Right atrium auricular region (tissue), 2 donors: ENCODE data around the gene TAX1BP1. TPM values are rescaled to one million over a fixed set of nuclear protein-coding genes. Genes with fewer than 3 reads are reported as not detected.

Experiments
- DNase-seq: peaks from one replicate; pipeline ENCODE4 v3.0.0-alpha.2; 2019; ENCODE audit warnings: low spot score
- H3K27ac ChIP-seq, 2 donors: fragments of 200-600 bp; sonication (generic); 1 replicate in 1 of 2; 2 replicates in 1 of 2; pipeline ENCODE4 v1.5.1; 2016 to 2019
- H3K27me3 ChIP-seq, 2 donors: fragments of 200-600 bp; sonication (generic); one replicate each; pipeline versions ENCODE4 v1.5.1 to v1.6.0; 2017 to 2019
- H3K36me3 ChIP-seq: fragments of 200-600 bp; sonication (generic); one replicate; pipeline ENCODE4 v1.5.1; 2016
- H3K4me1 ChIP-seq, 2 donors: fragments of 200-600 bp; sonication (generic); one replicate each; pipeline versions ENCODE4 v1.5.1 to v1.6.0; 2017 to 2019
- H3K4me3 ChIP-seq, 2 donors: fragments of 200-600 bp; sonication (generic); 1 replicate in 1 of 2; 2 replicates in 1 of 2; pipeline ENCODE4 v1.5.1; 2017 to 2019; ENCODE audit warnings: mild to moderate bottlenecking in 1 of 2, moderate library complexity in 1 of 2
- H3K9me3 ChIP-seq, 2 donors: fragments of 200-600 bp; sonication (generic); one replicate each; pipeline ENCODE4 v1.5.1; 2019
- total RNA-seq, 2 donors: library from RNA; depleted of rRNA; stranded (reverse); fragments of >200 nt; gene quantifications; one replicate each; pipeline ENCODE4 v1.1.0, GENCODE V29; 2016
- TF ChIP-seq, protein P1 (sequence below), 2 donors: fragments of 200-600 bp; sonication (generic); IDR thresholded peaks; one replicate each; pipeline ENCODE4 v1.5.1; 2019; ENCODE audit warnings: antibody characterized with exemption in 2 of 2

Gene TAX1BP1
- total RNA-seq: 100 to 1,000 TPM in 1 of 2 donors, 10 to 100 TPM in 1; 90.0 to 124 TPM

DNA sequence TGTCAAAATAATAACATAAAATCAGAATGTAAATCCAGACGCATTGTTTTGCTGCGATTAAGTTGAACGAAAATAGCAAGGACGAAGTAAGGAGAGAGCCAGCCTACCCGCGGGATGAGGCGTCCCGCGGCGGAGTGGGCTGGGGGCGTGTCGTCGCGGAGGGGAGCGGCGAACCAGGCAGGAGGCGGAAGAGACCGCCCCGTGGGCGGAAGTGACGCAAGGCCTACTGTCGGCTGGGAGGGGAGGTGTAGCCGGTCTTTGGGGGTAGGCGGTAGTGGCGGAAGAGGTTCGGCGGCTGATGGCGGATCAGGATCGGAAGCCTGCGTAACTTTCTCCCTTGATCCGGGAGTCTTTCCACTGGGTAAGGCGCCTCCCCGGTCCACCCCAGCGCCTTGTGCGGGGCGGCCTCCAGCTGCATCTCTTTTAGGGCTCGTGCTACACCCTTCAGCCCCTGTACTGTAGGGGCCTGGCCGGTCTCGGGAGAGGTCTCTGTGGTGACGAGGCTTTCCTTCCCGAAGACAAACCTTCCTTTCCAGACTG lies at the start of gene TAX1BP1:
Gene TAX1BP1 (plus strand): TSS at position 254 of the 540 bp plus-strand sequence. CDS start 8,363 bp downstream, outside the sequence.
- Histone ChIP-seq H3K4me1 (peaks cover 0 to 23% of the 10 kb centered on the region in 2 donors), H3K4me3 (peak within 1 kb of the TSS; percentile 91 to 98), H3K27me3 (no peaks in the 10 kb centered on the region), H3K36me3 (no peaks in the 10 kb centered on the region), H3K9me3 (no peaks in the 10 kb centered on the region), H3K27ac (peak within 1 kb of the TSS; percentile 96 to 100)
- TF ChIP-seq, protein P1, sequence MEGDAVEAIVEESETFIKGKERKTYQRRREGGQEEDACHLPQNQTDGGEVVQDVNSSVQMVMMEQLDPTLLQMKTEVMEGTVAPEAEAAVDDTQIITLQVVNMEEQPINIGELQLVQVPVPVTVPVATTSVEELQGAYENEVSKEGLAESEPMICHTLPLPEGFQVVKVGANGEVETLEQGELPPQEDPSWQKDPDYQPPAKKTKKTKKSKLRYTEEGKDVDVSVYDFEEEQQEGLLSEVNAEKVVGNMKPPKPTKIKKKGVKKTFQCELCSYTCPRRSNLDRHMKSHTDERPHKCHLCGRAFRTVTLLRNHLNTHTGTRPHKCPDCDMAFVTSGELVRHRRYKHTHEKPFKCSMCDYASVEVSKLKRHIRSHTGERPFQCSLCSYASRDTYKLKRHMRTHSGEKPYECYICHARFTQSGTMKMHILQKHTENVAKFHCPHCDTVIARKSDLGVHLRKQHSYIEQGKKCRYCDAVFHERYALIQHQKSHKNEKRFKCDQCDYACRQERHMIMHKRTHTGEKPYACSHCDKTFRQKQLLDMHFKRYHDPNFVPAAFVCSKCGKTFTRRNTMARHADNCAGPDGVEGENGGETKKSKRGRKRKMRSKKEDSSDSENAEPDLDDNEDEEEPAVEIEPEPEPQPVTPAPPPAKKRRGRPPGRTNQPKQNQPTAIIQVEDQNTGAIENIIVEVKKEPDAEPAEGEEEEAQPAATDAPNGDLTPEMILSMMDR (IDR thresholded peaks at IDR 0.05): no peak
- peak; percentile 92 for DNase-seq

DNA sequence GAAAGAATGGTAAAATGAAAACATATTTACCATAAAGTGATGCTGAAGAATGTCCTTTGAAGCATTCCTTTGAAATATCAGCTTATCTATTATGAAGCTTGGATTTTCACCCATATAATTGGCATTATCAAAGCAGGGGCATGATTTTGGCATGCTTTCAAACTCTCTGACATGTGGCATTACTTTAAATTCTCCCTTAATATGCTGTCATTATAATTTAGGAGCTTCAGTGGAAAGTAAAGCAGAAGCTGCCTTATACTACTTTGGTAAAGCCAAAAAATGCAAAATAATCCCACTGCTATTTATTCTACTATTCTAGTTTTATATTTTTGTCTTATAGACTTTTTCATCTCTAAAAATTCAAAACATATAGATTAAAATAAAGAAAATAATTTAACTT lies 49.3 kb upstream of the TAX1BP1 start:
- H3K9me3 ChIP-seq: no peaks in the 10 kb centered on the region
- no peaks in the 10 kb centered on the region for H3K36me3 ChIP-seq
- TF ChIP-seq, protein P1 (IDR thresholded peaks at IDR 0.05): no peak
- no peak for DNase-seq
- H3K4me1 ChIP-seq: no peaks in the 10 kb centered on the region
- no peak overlapping the region for H3K4me3 ChIP-seq
- H3K27ac ChIP-seq: no peak overlapping the region
- H3K27me3 ChIP-seq: no peaks in the 10 kb centered on the region

DNA sequence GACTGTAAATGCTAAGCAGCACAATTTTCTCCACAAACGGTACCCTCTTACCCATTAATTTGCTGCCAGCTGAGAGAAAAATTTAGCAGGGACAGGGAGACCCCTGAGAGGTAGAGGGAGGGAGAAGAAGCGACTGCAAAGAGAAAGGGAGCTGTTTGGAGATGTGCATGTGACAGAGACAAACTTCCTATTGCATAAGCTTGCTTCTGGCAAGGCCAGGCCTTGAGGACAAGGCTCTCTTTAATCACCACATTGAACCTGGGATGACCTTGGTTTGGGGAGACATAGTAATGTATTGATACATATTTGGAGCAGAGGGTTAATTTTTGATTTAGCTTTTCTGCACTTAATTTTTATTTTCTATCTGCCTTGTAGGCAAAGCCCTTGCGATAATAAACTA lies 46.2 kb upstream of the TAX1BP1 start:
- no peaks in the 10 kb centered on the region for H3K9me3 ChIP-seq
- no peaks in the 10 kb centered on the region for H3K27me3 ChIP-seq
- no peak overlapping the region for H3K4me3 ChIP-seq
- TF ChIP-seq, protein P1 (IDR thresholded peaks at IDR 0.05): no peak
- H3K27ac ChIP-seq: no peak overlapping the region
- DNase-seq: no peak
- no peaks in the 10 kb centered on the region for H3K36me3 ChIP-seq
- no peaks in the 10 kb centered on the region for H3K4me1 ChIP-seq

DNA sequence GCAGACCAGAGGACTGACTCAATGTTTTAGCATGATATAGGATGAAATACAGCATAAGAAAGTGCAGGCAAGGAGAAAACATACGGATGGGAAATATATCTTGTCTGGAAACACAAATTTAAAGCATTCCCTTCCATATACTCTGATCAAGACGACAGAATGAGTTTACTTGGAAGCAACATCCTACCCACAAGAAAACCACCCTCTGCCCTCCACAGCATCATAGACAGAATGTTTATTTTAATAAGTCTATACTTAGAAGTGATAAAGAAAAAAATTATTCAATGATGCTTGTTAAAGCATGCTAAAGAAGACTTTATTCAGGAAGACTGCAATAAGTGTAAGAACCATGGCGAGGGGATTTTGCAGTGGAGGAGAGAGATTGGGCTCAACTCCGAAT lies 44.9 kb upstream of the TAX1BP1 start:
- Histone ChIP-seq H3K27ac (no peak overlapping the region), H3K27me3 (no peaks in the 10 kb centered on the region), H3K4me1 (no peaks in the 10 kb centered on the region), H3K9me3 (no peaks in the 10 kb centered on the region), H3K36me3 (no peaks in the 10 kb centered on the region), H3K4me3 (no peak overlapping the region)
- DNase-seq: no peak
- TF ChIP-seq, protein P1 (IDR thresholded peaks at IDR 0.05): no peak

DNA sequence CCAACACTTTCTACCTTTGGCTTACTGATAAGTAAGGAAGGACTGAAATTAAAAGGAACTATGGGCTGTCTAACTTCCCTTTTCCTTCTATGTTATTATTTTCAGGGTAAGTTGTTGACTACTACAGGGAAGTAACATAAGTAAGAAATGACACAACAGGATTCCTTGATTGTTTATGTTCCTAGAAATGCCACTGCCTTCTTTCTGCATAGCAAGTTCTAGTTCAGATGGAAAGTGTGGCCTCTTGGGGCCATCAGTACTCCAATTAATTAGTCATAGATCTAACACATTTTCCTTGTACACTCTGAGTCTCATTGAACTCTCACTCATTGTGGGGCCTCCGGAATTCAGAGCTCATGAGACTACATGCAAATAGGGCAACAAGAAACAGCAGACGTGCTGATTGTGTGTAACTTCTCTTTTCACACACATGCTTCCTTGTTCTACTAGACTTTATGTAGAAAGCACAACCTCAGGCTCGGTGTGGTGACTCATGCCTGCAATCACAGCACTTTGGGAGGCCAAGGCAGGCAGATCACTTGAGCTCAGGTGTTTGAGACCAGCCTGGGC lies 42.0 kb upstream of the TAX1BP1 start:
- TF ChIP-seq, protein P1 (IDR thresholded peaks at IDR 0.05): no peak
- no peak overlapping the region for H3K27ac ChIP-seq
- DNase-seq: no peak

DNA sequence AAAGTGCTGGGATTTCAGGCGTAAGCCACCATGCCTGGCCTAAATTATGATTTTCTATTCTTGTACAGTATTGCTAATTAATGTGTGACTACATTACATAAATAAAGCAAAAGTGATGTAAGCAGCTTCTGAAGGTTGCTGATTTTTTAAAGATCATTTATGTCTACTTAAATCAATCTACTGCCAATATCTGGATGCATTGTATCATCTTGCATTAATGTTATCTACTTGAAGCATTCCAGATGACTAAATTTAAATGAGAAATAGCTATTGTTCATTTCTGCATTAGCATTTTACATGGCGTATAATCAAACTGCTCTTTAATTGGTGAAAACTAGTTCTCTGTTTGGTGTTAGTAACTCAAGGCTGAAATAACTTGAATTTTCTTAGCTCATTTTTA lies 40.2 kb upstream of the TAX1BP1 start:
- Histone ChIP-seq H3K9me3 (no peaks in the 10 kb centered on the region), H3K4me1 (no peaks in the 10 kb centered on the region), H3K4me3 (no peak overlapping the region), H3K27me3 (no peaks in the 10 kb centered on the region), H3K36me3 (no peaks in the 10 kb centered on the region), H3K27ac (no peak overlapping the region)
- TF ChIP-seq, protein P1 (IDR thresholded peaks at IDR 0.05): no peak
- no peak for DNase-seq

More for the DNA sequence above, 42.0 kb upstream of the TAX1BP1 start:
- Histone ChIP-seq H3K4me3 (no peak overlapping the region), H3K27me3 (no peaks in the 10 kb centered on the region), H3K9me3 (no peaks in the 10 kb centered on the region), H3K36me3 (no peaks in the 10 kb centered on the region), H3K4me1 (no peaks in the 10 kb centered on the region)
